CD4-positive, alpha-beta T cell treated with Interferon gamma for 1 hour (primary cell): Measurements from ENCODE around the gene APCS.

ENCODE experiments used
- DNase-seq: peaks from one replicate; pipeline ENCODE4 v3.0.0-alpha.2; 2020

APCS gene, protein sequence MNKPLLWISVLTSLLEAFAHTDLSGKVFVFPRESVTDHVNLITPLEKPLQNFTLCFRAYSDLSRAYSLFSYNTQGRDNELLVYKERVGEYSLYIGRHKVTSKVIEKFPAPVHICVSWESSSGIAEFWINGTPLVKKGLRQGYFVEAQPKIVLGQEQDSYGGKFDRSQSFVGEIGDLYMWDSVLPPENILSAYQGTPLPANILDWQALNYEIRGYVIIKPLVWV

DNA sequence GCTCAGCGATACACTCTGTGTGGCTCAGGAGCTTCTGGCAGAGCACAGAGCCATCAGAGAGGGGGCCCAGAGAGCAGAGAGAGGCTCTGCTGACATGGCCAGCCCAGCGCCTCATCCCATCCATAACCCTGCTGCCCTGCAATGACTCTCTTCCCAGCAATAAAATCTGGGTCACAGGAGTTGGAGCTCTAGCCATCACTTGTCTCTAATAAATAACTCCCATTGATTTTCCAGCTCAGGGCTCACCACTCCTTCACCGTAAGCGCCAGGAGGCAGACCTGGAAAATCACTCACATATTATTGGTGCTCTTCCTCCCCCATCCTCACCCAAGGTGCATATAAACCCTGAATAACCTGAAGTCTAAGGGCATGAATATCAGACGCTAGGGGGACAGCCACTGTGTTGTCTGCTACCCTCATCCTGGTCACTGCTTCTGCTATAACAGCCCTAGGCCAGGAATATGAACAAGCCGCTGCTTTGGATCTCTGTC is at the start of gene APCS:
APCS (plus strand) TSS at position 366 of the 491 bp plus-strand sequence; CDS start at position 462, 96 bp downstream.
- no peak for DNase-seq

DNA sequence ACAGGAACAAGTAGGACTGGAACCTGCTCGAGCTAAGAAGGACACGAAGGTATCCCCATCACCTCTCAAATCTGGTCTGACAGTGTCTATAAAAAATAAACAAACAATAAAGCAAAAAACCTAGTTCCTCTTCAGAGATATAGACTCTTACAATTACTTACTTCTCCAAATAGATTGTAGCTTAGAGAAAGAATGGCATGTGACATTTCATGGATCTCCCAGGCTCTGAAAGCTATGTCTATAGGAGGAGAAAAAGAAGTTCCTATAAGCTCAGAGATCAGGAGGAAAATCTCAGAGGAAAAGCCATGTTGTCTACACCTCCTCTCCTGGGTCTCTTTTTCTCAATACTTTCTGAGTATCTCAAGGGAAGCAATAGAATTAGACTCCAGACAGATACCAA is 39.5 kb upstream of the APCS start:
- DNase-seq: no peak

DNA sequence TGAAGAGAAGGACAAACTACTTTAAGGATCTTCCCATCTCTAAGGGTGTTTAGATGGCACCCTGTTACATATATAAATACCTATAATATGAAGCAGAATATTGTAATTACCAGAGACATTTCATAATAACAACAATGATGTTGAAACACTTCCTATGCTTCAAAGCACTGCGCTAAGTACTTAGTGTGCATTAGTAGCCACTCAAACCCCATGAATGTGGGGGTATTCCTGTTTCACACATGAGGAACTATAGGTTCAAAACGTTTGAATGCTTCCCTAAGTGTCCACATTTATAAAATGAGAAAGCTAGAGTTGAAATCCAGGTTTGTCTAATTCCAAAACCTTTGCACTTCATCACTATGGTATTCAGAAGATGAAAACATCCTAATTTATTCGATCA is 33.4 kb upstream of the APCS start:
- DNase-seq: no peak

DNA sequence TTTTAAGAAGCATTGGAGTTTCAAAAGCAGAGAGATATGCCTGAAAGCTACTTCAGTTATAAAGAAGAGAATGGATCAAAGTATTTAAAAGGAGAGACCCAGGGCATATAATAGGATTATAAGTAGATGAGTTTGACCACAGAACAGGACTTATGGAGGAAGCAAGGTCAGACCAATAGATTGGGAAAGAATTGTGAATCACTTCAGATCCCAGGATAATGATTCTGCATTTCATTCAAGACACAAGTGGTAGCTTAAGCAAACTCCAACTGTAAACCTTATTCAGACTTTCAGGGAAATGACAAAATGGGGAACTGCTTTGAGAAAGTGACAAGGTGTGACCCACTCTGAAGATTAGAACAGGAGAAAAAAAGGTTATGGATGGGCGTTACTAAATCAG is 32.9 kb upstream of the APCS start:
- DNase-seq: no peak

DNA sequence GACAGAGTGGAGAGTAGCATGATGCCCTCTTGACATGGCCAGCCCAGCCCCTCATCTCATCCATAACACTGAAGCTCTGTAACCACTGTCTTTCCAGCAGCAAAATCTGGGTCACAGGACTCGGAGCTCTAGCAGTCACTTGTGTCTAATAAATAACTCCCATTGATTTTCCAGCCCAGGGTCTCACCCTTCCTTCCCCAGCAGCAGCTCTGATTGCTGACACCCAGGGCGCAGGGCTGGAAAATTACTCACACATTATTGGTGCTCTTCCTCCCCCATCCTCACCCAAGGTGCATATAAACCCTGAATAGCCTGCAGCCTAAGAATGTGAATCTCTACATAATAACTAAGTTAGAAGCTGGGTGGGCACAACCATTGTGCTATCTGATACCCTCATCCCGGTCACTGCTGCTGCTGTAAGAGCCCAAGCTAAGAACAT is 30.7 kb upstream of the APCS start:
- no peak for DNase-seq

DNA sequence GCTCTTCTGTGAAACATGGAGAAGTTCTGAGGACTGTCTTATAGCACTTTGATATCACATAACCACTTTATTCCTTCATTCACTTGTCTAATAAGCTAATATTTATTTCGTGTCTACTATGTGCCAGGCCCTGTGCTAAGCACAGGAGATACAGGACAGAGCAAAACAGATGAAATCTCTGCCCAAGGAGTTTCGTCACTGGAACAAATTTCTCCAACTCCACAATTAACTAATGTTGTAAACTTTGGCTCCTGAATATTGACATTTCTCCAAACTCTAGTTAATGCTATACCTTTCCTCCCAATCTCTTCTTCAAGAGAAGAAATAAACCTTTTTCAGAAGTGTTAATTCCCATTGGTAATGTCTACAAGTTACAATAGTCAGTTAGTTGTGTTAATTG is 27.0 kb upstream of the APCS start:
- no peak for DNase-seq

DNA sequence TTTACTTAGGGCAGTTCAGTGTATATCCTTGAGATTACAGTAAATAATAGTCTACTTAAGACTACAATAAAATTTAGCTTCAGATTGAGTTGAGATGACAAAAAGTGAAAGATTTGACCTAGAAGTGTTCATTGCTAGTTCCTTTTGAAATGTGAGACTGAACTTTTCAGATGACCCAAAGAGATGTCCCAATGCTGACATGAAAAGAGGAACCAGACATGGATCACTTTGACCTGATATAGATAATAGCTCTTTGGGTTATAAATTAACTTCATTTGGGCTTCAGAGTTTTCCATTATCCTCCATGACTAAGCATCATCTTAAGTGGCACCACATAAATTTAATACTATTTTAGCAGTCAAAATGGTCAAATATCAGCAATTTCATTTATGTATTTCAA is 26.1 kb upstream of the APCS start:
- no peak for DNase-seq

DNA sequence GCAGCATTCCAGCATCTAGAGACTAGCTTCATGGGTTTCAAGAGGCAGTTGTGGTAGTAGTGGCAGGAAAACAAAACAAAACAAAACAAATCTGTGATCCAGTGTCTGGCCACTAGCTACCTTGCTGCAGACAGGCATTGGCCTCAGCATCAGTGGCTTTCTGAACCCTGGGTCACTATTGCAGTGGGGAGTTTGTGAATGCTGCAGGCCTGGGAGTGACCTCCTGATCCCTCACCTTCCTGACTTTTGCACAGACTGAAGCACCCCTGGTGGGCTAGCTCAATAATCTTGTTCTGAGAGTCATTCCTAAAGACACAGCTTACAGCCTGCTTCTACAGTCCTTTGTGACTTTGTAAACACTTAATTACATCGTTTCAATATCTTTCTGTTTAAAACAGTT is 24.9 kb upstream of the APCS start:
- DNase-seq: no peak

DNA sequence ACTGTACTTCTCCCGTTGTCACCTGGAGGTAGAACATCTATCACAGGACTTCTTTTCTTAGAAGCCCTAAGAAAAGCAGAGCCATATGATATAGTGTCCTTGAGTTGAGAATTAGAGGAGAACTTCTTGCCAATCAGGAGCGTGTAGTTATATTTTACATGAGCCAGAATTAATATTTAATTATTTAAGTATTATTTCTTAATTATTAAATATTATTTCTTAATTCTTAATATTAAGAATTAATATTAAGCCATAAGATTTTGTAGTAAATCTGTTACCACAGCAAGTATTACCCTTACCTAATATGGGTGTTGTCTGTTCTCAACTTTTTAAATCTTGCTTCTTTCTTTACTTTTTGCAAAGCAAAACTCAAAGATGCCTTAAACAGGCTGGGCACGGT is 10.2 kb upstream of the APCS start:
- no peak for DNase-seq

DNA sequence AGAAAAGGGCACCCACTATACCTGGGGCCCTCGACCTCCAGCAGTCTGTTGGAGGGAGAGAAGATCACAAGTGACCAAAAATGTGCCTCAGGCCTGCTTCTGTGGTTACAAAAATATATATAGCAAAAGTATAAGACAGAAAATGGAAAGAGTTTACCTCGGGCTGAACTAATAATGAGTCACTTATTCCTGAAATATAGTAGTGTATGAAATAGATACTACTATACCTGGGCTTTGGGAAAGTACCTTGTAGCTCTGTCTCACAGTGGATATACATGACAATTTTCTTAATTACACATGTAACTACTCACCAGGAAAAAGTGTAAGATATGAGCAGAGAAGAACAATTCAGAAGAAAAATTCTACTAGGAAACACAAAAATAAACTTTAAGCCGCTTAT is 7.3 kb upstream of the APCS start:
- DNase-seq: no peak

DNA sequence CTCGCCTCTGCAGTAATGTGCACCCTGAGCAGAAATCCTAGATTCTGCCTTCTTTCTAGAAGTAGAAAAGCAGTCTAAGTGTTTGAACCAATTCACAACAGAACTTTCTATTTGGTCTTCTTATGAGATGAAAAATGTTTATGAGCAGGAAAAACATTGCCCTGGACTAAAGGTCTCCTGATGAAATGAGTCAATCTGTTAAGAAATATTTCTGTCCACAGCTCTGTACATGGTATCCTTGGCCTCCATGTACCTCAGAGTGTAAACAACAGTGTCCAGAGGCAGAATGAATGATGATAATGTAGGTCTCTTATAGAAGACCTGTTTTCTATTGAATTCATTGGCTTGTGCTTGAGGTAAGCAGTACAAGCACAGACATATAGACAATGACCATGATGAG is 6.2 kb upstream of the APCS start:
- no peak for DNase-seq

DNA sequence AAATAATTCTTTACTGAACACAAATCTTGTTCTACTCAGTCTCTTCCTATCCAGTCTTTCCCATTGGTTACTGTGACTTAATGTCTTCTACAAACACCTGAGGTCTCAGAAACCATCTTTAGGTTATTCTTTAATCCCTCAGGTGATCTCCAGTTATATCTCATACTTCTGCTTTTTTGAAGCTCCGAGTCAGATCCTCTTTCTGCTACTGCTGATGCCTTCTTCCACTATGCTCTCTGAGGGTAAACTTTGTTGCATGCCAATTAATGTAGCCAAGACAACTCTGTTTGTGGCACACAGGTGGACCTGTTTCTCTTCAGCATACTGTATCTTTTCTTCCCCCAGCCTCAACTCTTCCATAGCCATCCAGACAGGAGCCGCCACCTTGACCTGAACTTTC is 3.1 kb upstream of the APCS start:
- no peak for DNase-seq

DNA sequence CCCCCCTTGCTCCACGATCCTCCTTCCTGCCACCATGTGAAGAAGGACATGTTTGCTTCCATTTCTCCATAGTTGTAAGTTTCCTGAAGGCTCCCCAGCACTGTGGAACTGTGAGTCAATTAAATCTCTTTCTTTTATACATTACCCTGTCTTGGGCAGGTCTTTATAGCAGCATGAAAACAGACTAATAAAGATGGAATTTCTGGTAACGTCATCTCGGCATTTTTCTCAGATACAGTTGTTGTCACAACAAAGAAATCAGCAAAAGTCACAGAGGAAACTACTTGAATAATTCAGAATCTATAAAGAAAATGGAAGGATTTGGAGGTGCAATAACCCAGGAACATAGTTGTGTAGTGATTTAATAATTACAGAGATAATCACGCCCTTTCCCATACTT is 4.4 kb downstream of the APCS start:
- no peak for DNase-seq

DNA sequence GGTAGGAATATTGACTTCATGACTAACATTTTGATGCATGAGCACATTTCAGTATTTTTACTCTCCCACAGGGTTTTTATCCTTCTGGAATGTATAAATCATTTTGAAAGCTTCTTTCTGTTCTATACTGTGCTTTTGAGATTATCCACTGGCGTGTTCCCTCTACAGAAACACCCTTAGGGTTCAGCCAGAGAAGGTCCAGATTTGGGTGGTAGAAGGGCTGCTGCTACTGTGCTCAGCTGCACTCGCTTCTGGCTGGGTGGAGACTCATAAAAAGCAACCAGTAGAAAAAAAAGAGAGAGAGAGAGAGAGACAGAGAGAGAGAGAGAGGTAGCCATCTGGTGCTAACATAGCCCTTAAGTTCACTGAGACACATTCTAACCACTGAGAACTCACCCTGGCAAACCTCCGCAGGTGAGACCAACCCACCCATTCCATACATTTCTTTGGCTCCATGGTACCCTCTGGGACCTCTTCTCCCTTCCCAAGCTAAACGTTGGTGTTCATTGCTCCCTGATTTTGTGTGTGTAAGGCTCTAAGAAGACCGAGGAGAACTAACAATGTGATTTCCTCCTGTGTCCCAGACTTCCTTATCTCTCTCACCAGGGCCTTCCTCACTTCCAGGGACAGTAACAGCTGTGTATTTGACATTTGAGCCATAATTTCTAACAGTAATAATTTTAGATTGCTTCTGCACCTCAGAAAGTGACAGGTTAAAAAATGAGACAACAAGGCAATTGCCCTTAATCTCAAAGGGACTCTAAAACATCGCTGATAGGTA is 7.2 kb downstream of the APCS start:
- DNase-seq: no peak

DNA sequence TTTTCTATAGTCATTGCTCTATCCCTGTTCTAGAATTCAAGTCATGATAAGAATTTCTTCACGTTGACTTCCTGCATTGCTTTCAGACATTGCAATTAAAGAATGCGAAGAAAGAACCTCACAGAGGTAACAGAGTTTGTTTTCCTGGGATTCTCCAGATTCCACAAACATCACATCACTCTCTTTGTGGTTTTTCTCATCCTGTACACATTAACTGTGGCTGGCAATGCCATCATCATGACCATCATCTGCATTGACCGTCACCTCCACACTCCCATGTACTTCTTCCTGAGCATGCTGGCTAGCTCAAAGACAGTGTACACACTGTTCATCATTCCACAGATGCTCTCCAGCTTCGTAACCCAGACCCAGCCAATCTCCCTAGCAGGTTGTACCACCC is 10.6 kb downstream of the APCS start:
- no peak for DNase-seq

DNA sequence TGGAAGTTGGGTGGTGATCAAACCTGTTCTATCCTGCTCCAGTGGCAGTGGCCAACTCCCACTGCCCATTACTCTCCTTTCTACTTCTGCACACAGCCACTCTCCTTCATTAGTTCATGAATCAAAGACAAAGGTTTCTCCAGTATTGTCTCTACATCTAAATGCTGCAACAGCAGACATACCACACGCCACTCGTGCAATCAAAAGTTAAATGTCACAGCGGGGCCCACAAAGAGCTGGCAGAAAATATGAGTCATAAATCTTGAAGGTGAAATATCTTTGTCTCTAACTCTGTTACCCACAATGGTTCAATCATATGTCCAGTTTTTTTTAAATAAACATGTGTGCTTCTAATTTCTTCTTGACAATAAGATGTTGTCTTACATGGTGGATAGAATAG is 13.3 kb downstream of the APCS start:
- DNase-seq: no peak

DNA sequence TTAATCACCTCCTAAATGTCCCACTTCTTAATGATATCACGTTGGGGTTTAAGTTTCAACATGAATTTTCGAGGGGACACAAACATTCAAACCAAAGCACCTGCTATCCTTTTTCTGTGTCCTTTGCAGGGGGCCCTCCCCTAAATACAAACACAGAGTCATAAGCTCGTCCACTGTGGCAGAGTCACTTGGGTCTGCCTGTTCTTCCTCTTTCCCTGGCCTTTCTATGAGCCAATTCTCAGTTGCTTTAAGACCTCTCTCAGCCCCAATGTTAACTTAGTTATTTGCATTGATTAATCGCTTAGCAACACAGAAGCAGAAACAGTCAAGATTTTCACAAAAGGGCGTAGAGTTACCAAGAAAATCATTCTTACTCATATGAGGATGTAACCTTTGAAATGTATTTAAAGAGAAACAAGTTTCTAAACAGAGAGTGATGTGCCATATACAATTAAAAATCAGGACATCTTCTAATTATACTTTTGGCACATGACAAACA is 14.9 kb downstream of the APCS start:
- DNase-seq: no peak

DNA sequence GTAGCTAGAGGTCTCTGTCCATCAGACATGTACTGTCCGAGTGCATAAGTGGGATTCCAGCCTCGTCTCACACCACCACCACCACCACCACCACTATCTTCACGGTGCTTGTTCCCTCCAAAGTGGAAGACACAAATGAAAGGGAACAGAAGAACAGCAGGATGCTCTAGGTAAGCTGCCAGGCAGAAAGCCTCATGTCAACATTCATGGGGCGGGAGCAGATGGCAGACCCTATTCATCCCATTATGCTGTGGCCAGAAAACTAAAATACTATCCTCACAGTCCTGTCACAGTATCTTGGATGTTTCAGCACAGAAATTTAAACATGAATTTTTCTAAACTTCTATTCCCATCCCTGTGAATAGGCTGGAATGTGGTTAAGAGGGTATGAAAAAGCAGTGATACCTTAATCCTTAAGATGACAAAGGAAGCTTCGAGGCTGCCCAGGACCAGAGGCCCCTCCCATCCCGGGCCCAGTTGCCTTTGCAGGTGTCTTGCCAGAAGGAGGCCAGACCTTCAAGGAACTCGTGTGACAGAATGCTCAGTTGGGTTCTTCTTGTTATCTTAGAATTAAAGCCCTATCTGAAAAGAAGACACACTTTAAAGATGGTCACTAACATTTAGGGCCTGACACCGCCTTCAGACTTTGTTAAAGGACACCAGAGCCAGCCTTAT is 24.7 kb downstream of the APCS start:
- no peak for DNase-seq

DNA sequence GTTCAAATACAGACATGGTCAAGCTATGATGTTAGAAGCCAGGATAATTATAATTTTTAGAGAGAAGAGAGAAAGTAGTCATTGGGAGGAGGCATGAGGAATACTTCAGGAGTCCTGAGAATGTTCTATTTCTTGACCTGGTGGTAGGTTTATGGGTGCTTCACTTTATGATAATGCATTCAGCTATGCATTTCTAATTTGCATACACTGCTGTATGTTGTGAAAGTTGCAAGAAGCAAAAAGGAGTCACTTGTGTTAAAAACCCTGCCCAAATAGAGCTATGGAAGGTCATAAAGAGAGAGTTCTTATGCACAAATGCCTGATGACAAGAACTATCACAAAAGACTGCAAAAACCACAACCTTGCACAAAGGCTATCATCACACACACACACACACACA is 45.3 kb downstream of the APCS start:
- no peak for DNase-seq
